Left renal pelvis (tissue), 4 donors: ENCODE measurements around the gene PROM2. TPM values are rescaled to one million over a fixed set of nuclear protein-coding genes. Genes with fewer than 3 reads are reported as not detected.

Experiments used
- DNase-seq, 4 donors: peaks; one replicate each; pipeline ENCODE4 v3.0.0-alpha.2; 2013; ENCODE audit warnings: low read depth in 4 of 4, low spot score in 3 of 4
- polyA plus RNA-seq, 4 donors: library from polyadenylated mRNA; unstranded; fragments of 120-200 nt; gene quantifications; one replicate each; pipeline ENCODE4 v1.2.1, GENCODE V29; 2013; ENCODE audit not compliant: insufficient read length in 4 of 4

The PROM2 gene
- polyA plus RNA-seq, 4 donors: 1.7 to 50.5 (median 31.7) TPM

DNA sequence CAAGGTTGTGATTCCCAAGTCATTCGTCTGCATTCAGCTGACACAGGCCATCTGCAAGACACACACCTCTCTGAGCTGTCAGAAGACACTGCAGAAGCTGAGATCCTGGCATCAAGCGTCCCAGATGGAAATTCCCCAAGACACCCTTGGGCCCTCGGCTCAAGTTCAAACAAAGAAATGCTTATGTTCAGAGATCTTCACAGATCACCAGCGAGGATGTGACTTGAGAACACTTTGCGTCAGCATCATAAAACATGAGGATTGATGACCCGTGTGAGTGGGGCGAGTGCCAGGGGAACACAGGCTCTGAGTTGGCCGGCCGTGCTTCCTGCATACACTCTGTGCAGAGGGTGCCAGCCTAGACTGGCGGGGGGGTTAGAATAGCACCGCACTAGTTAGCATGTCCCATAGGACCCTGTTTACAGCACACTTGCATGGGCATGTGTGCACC, 59.7 kb downstream of the PROM2 start:
- peak in 3 of 4 donors; percentile 54 to 91 (median 70) for DNase-seq

DNA sequence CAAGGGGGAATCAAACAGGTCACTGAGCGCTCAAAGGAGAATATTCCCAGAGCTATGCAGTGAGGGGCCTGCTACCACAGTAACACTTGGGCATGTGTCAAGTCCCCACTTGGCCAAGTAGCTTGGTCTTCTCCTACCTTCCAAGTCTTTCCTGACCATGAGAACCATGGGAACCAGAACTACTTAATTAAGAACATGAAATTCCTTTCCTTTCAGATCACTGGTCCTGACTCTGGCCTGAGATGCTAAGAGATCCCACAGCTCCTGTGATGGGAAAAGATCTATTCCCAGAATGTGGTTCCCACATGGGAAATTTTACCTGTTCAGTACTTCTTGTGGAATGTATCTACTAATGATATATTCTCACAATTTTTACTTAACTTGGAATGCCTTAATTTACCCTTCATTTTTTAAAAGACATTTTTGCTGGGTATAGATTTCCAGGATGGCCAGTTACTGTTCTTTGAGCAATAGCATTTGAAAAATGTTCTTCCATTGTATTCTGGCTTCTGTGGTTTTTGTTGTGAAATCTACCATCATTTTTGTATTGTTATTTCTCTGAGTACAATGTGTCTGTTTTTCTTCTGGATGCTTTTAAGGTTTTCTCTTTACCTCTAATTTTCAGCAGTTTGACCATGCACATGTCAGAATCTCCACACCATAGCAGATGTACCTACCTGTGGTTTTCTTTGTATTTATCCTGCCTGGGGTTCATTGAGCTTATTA, 60.8 kb downstream of the PROM2 start:
- DNase-seq: no peak

GRCh38 chr2:95336406-95336805, 62.2 kb downstream of the PROM2 start:
- no peak for DNase-seq

DNA sequence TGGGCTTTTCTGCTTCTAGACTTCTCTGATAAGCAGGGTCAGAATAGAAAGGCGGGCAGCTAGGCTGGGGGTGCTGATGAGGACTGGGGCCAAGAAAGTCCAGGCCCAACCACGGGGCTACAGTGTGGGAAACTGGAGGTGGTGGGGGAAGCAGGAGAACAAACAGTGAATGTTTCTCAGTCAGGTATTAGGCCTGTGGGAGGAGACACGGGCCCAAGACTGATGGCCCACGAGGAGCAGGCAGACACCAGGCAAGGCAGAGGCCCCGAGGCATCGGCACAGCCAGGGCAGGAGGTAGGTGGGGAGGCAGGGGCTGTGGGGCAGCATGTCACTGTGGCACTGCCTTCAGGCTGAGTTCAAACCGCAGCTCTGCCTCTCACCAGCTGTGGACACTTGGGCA, 63.6 kb downstream of the PROM2 start:
- no peak for DNase-seq

Other genes with a start within 250 kb of the PROM2 start
- 100 to 1,000 TPM in 3 of 4 donors, 1 to 10 TPM in 1; 6.3 to 361 (median 310) TPM for gene MAL, start 248.7 kb upstream of the PROM2 start, polyA plus RNA-seq
- 10 to 100 TPM; 46.3 to 91.0 (median 66.9) TPM for gene MRPS5, start 152.6 kb upstream of the PROM2 start, polyA plus RNA-seq
- 10 to 100 TPM; 18.3 to 42.7 (median 24.7) TPM for gene ZNF514, start 114.6 kb upstream of the PROM2 start, polyA plus RNA-seq
- gene ZNF2, start 108.6 kb upstream of the PROM2 start, polyA plus RNA-seq: 1 to 10 TPM; 7.2 to 9.7 (median 8.9) TPM
- gene ZNF892, start 66.9 kb upstream of the PROM2 start, polyA plus RNA-seq: 1 to 10 TPM; 4.7 to 5.3 (median 5.1) TPM
- gene KCNIP3, start 22.9 kb downstream of the PROM2 start, polyA plus RNA-seq: 10 to 100 TPM in 3 of 4 donors, 1 to 10 TPM in 1; 8.7 to 18.9 (median 11.4) TPM
- gene FAHD2A, start 128.3 kb downstream of the PROM2 start, polyA plus RNA-seq: 10 to 100 TPM; 29.8 to 51.5 (median 35.5) TPM
- under 1 TPM in 1 of 4 donors, not detected in 3; 0.67 TPM for gene TRIM43B, start 210.3 kb downstream of the PROM2 start, polyA plus RNA-seq